Amniotic epithelial cell (primary cell): ENCODE results near the gene TPST1.
"Not testable (repeated sequence)": the region's sequence is repeated elsewhere in the genome, so short reads cannot be mapped to it uniquely, and the experiment has no call there.

ENCODE experiments used
- DNase-seq: peaks from one replicate; pipeline ENCODE4 v3.0.0-alpha.2; 2010; ENCODE audit warnings: low read depth

Gene TPST1

DNA sequence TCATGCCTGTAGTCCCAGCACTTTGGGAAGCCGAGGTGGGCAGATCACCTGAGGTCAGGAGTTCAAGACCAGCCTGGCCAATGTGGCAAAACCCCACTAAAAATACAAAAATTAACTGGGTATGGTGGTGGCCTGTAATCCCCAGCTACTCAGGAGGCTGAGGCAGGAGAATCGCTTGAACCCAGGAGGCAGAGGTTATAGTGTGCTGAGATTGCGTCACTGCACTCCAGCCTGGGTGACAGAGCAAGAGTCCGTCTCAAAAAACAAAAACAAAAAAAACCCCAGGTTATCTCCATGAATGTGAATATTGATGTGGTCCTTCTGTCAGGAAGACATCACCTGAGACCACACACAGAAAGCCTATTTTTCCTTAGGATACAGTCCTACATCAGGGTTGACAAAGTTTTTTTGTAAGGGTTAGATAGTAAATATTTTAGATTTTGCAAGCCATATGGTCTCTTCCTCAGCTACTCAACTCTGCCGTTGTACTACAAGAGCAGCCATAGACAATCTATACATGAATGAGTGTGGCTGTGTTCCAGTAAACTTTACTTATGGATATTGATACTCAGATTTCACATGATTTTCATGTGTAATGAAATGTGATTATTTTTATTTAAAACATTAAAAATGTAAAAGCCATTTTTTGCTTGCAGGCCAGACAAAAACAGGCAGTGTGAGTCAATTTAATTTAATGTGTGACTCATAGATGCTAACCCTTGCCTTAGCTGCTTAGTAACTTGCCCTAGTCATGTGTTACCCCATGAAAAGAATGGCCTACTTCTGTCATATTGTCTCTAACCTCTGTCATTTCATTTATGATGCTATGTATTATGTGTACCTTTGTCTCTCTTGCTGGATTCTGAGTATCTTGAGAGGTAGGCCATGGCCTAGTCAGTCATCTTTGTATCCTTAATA lies 78.1 kb downstream of the TPST1 start:
- DNase-seq: peak; percentile 88

DNA sequence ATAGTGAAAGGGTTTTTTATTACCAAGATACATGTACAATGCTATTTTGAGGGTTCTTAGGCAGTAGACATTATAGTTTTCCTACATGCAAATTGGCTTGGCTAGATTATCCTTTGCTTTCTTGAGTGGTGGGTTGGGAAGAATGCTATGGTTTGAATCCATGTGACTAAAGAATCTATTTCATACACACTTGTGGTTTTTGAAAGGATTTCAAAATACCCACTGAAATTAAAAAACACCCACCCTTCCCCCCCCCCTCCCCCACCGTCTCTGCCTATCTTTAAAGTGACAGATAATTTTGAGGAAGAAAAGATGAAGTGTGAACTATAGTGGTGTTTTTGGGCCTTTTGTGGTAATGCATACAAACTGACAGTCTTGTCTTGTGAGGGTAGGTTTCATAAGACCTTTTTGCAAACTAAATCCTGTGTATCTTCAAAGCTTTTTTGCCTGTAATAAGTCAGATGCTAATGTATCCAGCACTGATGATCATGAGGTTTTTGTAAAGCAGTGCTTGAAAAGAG lies 90.9 kb downstream of the TPST1 start:
- DNase-seq: peak; percentile 92

DNA sequence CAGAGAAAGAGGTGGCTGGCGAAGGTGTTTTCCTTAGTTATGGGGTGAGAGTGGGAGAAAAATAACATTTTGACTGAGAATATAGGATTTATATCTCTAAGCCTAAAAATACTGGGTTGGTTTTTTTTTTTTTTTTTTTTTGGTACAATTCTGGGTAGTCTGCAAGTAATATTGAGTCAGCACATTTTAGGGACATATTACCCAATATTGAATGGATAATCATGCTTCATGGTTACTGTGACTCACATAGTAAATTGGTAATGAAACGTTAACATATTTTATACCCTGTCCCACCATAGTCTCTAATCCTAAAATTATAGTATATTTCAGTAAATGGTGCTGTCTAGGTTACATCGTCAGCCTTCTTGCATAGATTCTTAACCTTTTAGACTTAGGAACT lies 91.4 kb downstream of the TPST1 start:
- DNase-seq: no peak

DNA sequence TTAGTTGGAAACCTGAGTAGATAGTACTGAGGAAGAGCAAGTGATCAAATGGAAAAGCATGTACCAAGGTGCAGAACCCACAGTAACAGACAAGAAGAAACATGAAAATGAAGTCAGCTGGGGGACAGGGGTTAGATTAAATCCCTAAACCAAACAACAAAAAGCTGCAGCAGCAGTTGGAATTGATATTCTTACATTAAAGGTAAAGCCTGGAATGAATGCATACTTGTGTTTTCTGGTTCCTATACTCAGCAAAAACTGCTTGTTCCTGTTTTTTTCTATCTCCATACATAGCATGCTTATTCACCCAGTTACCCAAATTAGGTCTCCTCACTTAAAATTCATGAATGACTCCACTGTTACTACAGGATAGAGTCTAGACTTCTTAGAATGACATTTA lies 92.4 kb downstream of the TPST1 start:
- no peak for DNase-seq

DNA sequence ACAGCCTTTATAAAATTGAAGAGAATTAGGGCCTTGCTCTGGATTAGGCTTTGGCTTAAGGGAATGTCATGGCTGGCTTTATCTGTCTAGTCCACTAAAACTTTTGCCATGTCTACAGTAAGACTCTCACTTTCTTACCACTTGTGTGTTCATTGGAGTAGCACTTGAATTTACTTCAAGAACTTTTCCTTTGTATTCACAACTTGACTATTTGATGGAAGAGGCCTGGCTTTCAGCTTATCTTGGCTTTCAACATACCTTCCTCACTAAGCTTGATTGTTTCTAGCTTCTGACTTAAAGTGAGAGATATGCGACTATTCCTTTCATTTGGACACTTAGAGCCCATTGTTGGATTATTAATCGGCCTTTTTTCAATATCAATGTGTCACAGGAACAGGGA lies 96.1 kb downstream of the TPST1 start:
- peak; percentile 77 for DNase-seq

DNA sequence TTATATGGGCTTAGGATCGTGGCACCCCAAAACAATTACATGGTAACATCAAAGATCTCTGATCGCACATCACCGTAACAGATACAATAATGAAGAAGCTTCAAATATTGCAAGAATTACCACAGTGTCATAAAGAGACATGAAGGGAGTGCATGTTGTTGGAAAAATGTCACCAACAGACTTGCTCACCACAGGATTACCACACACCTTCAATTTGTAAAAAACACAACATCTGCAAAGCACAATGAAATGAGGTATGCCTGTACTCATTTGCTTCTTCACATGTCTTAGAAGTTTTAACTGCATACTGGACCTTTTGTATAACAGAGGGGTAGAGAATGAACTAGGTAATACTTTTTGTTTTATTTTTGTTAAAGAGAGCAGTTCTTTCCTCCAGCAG lies 96.6 kb downstream of the TPST1 start:
- peak; percentile 50 for DNase-seq

DNA sequence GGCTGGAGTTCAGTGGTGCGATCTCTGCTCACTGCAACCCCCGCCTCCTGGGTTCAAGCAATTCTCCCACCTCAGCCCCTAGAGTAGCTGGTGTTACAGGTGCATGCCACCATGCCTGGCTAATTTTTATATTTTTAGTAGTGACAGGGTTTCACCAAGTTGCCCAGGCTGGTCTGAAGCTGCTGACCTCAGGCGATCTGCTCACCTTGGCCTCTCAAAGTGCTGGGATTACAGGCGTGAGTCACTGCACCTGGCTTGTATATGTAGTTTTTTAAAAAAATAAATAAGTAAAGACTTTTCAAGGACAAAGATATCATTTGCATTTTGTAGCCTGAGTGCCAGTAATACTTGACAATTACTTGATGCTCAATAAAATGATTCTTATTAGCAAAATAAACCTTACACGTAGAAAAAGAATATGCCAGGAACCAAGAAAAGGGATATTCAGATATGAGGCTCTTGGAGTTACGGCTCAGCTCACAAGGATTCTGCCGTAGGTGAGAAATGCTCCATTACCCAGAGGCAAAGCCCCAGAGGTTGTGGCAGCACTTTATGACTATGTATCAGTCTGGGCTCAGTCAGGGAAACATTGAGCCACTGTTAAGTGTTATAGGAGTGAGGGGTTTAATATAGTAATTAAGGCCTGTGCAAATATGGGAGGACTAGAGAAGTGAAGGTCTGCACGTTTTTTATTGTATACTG lies 98.5 kb downstream of the TPST1 start:
- no peak for DNase-seq

DNA sequence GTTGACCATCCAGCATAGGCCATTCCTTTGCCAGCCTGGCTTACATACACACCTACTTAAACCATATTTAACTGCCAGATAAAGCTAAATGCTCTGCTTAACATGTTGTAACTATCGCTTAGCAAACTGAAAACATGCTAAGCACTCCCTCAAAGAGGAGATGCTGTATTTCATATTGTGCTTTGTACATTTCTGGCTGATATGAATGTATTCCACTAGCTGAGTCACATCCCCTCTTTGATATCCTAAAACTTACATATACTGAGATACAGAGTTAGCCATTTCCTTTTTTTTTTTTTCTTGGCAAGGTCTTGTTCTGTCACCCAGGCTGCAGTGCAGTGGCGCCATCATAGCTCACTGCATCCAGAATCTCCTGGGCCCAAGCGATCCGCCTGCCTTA lies 99.4 kb downstream of the TPST1 start:
- DNase-seq: peak; percentile 59

DNA sequence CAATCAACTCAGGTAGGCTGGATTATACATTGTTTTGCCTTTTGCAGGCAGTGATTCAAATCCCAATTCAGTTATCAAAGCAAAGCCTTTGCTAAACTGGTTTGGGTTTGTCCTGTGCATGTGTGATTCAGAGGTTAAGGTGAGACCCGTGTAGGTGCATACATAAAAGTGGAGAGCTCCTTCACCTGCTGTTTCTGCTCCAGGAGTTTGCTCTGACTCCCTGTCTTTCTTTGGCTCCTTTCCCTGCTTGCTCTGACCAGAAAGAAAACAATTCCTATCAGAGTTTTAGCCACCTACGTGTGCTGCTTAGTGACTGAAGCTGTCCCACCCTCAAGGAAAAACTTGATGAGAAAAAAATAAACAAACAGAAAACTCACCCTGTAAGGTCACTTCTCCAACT lies 101.1 kb downstream of the TPST1 start:
- DNase-seq: no peak

DNA sequence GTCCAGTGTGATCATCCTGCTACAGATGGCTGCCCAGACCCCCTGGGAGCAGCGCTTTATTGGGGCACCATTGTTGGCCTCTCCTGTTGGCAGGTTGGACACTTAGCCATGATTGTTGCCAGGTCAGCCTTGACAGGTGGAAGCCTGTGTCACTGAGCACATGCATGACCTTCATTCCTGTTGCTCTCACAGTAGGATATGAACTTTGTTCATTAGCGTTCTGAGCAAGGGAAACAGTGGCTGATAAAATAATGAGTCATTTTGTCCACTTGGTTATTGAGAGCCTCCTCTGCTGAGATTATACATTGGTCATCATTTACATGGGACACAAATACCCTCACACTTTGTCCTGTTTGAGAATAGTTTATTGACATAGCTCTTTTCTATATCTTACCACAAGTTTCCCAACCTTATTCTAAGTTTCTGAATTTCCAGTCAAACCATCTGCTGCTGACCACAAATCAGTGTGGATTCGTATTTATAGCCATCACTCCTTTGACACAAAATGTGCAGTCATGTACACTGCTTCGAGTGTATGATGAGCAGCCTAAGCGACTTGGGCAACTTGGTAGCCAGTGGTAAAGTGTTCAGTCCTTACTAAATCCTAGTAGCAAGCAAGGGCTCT lies 102.6 kb downstream of the TPST1 start:
- peak; percentile 76 for DNase-seq

DNA sequence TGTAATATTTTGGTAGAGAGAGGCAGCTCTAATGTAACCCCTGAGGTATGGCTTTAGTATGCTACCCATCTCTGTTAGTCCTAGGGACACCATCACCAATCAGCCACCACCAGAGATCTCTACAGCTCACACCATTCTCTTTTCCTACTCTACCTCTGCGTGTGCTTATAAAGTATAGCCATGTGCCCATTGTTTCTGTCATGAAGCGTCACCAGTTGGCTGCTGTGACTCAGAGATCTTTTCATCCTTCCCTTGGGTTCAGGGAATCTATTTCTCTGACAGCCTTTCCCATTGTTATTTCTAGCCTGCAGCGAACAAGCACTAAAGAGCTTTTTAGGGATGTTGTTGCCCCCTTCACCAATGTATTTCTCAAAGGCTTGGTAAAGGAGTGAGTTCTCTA lies 103.3 kb downstream of the TPST1 start:
- DNase-seq: no peak

DNA sequence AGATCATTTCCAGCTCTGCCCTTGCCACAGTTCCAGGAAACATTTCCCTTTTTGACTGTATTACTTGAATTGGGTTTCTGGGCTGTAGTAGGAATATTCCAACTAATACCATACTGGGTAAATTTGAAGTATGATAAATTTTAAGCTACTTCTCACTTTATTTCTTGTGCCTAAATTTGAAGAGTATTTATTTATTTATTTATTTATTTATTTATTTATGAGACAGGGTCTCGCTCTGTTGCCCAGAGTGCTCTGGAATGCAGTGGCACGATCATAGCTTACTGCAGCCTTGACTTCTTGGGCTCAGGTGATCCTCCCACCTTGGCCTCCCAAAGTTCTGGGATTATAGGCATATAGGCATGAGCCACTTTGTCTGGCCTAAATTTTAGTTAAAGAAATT lies 105.5 kb downstream of the TPST1 start:
- DNase-seq: no peak

DNA sequence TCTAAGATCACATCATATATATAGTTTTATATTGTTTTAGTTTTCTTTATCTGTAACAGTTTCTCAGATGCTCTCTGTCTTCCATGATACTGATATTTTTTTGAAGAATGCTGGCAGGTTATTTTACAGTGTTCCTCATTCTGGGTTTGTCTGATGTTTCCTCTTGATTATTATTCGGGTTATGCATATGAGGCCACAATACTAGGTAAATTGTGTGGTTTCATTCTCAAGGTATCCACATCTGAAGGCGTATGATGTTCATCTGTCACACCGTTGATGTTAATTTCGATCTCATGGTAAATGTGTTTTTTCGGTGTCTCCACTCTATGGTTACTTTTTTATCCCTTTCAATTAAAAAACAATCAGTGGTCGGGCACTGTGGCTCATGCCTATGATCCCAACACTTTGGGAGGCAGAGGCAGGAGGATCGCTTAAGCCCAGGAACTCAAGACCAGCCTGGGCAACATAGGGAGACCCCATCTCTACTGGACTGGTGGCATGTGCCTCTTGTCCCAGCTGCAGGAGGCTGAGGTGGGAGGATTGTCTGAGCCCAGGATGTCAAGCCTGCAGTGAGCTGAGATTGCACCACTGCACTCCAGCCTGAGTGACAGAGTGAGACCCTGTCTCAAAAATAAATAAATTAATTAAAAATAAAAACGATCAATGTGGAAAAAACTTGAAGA lies 108.9 kb downstream of the TPST1 start:
- no peak for DNase-seq

DNA sequence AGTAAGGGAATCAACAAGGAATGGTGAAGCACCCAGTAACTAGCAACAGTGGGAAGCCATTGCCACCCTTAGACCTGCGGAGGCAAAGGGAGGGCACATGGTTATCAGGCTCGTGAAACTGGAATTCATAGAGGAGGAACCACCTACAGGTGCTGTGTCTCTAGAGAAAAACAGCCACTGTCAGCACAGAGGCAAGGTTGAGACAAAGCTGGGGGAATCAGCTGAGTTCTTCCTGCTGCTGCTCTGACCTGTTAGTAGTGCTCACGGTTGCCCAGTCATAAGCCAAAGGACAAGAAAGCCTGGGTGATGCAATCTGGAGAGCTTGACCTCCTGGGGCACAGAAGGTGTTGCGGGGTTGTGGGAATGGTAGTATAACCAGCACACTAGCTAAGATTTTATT lies 110.1 kb downstream of the TPST1 start:
- DNase-seq: no peak

DNA sequence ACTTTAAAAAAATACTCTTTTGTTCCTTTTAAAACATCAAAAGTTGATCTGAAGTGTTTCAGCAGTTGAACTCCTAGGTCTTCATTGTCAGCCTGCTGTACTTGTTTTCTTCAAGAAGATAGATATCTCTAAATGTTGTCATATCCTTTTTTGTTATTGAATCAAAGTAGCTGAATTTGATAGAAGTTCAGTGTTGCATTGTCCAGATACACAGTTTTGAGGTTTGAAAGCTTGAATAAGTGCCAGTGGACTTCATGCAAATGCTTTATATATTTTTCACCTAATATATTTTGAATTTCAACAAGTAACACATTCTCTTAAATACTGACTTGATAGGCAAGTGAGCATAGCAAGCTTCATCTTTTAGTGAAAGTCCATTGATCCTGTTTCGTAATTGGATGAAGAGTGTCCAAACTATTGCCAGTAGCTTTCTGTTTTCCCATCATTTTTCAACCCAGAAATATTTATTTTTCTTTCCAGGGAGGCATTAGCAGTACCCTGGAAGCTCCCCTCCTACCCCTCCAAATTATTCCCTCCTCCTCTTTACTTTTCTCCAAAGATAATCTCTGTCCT lies 114.4 kb downstream of the TPST1 start:
- DNase-seq: peak; percentile 60

DNA sequence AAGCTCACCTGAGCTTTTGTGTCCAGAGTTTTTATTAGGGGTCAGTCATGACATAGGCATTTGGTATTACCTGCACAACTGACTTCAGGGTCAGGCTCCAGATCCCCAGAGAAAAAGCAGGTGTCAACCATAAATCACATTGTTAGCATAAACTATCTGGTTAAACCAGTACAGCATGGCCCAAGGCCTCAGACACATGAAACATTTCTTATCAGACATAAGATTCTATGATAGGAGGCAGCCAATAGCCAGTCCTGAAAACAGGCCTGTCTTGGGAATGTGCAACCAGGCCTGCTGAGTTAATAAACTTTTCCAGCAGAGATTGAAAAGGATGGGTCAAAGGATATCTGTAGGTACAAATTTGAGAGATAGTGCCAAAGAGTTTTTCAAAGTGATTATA lies 116.1 kb downstream of the TPST1 start:
- peak; percentile 73 for DNase-seq

DNA sequence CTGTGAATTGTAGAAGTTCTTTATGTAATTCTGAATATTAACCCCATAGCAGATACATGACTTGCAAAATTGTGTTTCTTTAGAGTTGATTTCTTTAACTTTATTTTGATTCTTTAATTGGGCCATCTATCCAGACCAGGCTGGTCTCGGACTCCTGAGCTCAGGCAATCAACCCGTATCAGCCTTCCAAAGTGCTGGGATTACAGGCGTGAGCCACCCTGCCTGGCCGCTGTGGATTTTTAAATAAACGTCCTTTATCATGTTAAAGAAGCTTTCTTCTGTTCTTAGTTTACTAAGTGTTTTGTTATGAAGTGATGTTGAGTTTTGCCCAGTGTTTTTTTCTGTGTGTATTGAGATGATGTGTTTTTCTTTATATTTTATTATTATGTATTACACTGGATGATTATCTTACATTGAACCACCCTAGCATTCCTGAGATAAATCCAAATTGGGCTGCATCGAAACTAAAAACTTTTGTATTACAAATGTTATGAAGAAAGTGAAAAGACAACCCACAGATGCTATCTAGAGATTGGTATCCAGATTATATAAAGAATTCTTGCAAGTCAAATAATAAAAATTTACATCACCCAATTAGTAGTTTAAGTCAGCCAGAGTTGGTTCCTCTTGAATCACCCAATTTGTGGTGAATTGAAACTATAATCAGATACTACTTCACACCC lies 118.1 kb downstream of the TPST1 start:
- no peak for DNase-seq

DNA sequence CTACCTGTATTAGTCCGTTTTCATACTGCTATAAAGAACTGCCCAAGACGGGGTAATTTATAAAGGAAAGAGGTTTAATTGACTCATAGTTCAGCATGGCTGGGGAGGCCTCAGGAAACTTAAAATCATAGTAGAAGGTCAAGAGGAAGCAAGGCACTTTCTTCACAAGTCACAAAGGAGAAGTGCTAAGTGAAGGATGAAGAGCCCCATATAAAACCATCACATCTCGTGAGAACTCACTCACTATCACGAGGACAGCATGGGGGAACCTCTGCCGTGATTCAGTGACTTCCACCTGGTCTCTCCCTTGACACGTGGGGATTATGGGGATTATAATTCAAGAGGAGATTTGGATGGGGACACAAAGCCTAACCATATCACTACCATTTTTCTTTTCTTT lies 119.9 kb downstream of the TPST1 start:
- not testable (repeated sequence) for DNase-seq

DNA sequence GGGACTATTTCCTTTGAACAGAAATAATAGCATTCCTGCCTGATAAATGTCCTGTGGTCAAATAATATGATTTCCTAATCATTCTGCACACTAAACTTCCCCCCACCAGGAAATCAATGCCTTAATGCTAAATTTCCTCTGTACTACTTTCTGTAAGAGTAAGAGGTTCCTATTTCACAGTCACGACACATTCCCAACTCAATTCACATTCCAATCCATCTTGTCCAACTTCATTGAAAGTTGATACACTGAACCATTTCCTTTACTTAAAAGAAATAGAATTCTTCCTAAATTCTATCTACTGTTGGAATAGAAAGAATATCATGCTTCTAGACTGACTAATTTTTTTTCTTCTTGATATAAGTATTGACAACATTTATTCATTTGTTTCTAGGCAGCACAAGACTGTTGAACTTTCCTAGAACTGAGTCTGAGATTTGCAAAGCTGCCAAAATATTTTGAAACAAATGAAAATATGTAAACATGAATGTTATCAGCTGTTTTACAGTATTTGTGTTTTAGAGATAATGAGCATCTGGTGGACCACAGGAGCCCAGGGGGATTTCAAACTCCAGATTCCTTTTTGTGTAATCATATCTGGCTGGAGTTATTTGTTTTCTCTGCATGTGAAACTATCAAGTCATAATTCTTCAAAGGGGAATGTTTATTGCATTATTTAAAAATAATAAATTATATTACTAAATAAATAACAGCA lies 121.5 kb downstream of the TPST1 start:
- DNase-seq: peak; percentile 98

DNA sequence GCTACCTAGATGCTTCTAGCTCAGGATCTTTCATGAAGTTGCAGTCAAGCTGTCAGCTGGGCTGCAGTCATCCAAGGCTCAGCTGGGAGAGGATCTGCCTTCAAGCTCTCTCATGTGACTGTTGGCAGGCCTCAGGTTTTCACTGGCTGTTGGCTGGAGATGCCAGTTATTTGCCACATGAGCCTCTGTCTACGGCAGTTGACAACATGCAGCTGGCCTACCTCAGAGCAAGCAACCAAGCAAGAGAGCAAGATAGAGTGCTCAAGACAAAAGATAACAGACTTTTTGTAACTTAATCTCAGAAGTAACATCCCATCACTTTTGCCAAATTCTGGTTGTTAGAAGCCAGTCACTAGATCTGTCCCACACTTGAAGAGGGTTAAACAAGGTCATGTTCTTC lies 125.8 kb downstream of the TPST1 start:
- peak; percentile 62 for DNase-seq

DNA sequence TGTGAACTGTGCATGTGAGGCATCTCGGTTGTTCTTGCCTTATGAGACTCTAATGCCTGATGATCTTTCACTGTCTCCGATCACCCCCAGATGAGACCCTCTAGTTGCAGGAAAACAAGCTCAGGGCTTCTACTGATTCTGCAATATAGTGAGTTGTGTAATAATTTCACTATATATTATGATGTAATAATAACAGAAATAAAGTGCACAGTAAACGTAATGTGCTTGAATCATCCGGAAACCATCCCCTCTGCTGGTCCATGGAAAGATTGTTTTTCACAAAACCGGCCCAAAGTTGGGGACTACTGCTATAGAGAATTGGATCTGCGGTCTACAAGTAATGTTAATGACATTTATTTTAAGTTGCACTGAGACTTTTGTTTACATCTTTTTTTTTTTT lies 126.7 kb downstream of the TPST1 start:
- no peak for DNase-seq
